Neural progenitor cell (in vitro differentiated cells): Measurements from ENCODE around the gene CTNNA3.

Source experiments
- EZH2 ChIP-seq: fragments of 200-600 bp; sonication (generic); IDR thresholded peaks from 2 replicates; pipeline ENCODE4 v1.6.1; 2017; ENCODE audit warnings: antibody characterized with exemption, mild to moderate bottlenecking, moderate library complexity
- TF ChIP-seq, protein P1 (sequence below): fragments of 200-600 bp; sonication (generic); IDR thresholded peaks from 2 replicates; pipeline ENCODE4 v1.5.1; 2017; ENCODE audit warnings: antibody characterized with exemption, mild to moderate bottlenecking

DNA sequence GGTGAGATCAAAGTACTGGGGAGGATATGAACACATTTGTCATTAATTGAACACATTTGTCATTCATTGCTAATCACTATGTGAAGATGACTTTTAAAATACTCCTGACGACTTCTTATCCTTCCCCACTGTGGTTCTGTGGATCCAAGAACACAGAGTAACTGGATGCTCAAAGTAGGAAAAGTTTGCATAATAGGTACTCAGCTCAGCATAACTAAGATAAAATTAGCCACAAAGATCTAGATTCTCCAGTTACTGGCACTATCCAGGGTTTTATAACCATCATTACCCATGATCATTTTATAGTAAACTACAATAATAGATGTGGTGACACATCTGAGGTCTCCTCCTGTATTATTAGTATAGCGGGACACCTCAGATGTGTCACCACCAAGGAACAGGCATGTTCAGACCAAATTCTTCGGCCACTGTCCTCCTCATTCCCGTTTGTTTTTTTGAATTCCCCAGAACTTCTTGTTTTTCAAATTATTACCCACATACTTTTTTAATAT, 933.7 kb downstream of the CTNNA3 start:
- TF ChIP-seq, protein P1, sequence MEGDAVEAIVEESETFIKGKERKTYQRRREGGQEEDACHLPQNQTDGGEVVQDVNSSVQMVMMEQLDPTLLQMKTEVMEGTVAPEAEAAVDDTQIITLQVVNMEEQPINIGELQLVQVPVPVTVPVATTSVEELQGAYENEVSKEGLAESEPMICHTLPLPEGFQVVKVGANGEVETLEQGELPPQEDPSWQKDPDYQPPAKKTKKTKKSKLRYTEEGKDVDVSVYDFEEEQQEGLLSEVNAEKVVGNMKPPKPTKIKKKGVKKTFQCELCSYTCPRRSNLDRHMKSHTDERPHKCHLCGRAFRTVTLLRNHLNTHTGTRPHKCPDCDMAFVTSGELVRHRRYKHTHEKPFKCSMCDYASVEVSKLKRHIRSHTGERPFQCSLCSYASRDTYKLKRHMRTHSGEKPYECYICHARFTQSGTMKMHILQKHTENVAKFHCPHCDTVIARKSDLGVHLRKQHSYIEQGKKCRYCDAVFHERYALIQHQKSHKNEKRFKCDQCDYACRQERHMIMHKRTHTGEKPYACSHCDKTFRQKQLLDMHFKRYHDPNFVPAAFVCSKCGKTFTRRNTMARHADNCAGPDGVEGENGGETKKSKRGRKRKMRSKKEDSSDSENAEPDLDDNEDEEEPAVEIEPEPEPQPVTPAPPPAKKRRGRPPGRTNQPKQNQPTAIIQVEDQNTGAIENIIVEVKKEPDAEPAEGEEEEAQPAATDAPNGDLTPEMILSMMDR = no peak
- TF ChIP-seq EZH2 = no peak
